GM21515 (cell line): Measurements from ENCODE around the gene SMIM24.

ENCODE experiments used
- ATAC-seq: cut with Tn5 transposase; IDR thresholded peaks from one replicate; pipeline ENCODE4 v1.9.1; 2021; ENCODE audit not compliant: unreplicated experiment

Gene SMIM24

GRCh38 chr19:3476830-3477229, 3.5 kb downstream of the SMIM24 start:
- ATAC-seq: no peak

DNA sequence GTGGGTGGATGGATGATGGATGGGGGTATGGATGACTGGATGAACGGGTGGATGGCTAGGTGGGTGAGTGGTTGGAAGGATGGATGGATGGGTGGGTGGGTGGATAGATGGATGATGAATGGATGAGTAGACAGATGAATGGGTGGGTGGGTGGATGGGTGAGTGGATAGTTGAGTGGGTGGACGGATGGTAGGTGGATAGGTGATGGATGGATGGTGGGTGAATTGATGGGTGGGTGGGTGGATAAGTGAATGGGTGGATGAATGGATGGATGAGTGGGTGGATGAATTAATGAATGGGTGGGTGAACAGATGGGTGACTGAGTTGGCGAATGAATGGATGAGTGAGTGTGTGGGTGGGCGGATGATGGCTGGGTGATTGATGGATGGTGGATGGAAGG, 4.9 kb downstream of the SMIM24 start:
- ATAC-seq: no peak

- no peak for ATAC-seq
These were observed 5.7 kb downstream of the SMIM24 start for GRCh38 chr19:3474614-3475013.

DNA sequence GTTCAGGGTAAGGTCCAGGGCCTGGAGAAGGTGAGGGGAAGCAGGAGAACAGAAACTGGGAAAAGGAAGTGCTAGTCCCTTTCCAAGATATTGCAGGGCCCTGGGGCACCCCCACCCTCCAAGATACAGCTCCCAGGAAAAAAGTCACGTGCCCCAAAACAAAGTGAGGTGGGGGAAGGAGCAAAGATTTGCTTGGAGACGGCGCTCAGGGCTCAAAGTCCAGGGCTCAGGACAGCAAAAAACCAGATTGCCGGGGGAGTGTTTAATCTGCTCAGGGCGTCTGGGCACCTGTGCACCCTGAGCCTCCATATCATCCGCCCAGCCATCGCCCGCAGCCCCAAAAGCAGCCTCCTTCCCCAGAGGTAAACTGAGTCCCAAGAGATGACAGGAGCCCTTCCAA, 6.3 kb downstream of the SMIM24 start:
- no peak for ATAC-seq

- no peak for ATAC-seq
These were observed 8.2 kb downstream of the SMIM24 start for GRCh38 chr19:3471954-3472655.

GRCh38 chr19:3470500-3471128, 9.7 kb downstream of the SMIM24 start:
- no peak for ATAC-seq

DNA sequence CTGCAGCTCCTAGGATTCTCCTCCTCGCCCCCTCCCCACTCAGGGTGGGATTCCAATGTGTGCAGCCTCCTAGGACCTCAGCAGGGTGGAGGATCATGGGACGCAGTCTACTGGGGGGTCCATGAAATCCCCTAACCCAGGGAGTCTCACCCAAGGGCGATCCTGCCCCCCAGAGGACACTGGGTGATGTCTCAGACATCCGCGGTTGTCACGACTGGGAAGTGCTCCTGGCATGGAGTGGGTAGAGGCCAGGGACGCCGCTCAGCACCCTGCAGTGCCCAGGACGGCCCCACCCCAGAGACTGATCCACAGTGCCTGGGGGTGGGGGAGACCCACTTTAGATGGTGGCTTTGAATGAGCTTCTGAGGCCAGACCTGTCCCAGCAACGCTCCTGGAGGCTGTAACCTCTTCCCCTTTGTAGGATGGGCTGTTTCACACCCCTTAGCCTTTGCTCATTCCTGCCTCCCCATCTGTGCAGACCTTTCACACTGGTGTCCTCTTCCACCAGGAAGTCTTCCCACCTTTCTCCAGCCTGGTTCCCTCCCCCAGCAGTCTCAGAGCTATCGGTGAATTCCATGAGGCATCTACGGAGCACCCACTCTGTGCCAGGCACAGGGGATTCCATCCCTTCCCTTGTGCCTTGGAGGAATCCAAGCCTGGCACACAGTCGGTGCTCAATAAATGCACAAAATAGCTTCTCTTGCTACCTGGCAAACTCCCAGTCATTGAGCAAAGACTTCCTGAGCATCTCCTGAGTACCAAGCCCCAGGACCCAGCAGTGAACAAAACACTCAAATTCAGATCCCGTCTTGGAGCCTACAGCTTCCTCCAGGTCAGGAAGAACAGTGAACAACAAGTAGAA, 10.5 kb downstream of the SMIM24 start:
- ATAC-seq: no peak

DNA sequence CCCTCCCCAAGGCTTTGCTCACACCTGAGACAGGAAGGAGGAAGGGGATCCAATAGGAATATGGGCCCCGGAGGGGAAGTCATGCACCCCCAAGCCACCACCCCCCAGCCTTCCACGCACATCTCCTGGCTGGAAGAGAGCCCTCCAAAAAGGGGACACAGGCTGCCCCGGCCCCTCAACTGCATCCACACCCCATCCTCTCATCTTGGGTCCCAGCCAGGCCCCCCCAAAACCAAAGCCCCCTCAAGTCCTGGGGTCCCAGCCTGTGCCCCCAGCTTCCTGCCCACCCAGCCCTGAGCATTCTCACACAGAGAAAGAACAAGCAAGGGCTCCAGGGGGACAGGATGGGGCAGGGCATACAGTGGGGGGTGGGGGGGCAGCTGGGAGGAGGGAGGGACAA, 12.1 kb downstream of the SMIM24 start:
- ATAC-seq: no peak

- no peak for ATAC-seq
These were observed 12.7 kb downstream of the SMIM24 start for GRCh38 chr19:3467437-3468198.

DNA sequence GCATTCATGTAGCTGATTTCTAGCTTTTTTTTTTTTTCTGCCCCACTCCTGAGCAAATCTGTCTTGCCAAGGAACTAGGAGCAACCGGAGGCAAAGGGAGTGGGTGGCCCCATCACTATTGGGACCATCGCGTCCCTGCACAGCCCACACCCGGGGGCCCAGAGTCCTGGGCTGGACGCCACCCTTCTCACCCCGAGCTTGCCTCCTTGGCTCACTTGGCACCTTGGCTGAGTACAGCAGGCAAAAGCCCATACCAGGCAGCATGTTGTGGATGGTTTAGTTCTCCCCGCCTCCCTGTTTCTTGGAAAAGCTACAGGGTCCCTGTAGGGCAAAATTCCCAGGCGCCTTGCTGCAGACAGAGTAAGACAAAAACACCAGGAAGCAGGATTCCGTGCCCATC, 13.7 kb downstream of the SMIM24 start:
- no peak for ATAC-seq

DNA sequence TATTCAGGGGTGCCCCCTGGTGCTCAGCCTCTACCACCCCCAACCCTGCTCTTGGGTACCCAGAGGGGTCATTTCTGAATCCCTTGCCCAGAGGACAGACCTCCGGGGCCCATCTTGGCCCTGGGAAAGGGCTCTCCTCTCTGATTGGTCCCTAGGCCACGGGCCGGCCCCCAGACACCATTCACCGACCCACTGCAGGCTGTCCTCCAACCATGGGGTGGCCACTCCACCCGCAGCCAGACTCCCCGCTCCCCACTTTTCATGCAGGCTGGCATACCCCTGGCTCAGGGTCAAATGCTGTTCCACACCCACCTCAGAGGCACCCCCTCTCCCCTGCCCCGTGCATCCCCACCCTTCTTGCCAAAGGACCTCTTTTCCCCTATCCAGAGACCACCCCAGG, 14.8 kb downstream of the SMIM24 start:
- ATAC-seq: no peak

DNA sequence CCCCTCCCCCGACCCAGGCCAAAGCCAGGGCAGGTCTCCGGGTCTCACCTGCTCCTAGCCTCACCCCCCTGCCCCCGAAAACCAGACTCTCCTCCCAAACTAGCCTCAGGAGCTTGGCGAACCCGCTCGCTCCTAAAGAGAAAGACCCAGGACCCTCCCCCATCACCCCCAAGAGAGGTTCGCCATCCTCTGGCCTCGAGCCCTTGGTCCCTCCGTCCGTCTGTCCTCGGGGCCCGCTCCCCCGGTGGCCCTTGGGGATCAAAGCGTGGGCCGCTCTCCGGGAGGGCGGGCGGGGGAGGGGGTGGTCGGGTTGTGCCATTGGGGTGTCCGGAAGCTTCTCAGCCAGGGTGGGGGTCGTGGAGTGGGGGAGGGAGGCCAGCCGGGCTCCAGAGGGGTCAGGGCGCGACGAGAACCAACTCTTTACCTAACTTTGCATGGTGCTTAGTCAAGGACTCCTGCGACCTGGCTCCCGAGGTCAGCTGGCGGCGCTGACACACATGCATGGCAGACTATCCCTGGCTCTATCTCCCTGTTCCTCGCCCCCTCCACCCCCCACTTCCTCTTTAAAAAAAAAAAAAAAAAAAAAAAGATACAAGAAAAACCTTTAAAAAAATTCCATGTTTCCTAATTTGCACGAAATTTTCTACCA, 15.6 kb downstream of the SMIM24 start:
- ATAC-seq: no peak

GRCh38 chr19:3463714-3464586, 16.4 kb downstream of the SMIM24 start:
- ATAC-seq: no peak

DNA sequence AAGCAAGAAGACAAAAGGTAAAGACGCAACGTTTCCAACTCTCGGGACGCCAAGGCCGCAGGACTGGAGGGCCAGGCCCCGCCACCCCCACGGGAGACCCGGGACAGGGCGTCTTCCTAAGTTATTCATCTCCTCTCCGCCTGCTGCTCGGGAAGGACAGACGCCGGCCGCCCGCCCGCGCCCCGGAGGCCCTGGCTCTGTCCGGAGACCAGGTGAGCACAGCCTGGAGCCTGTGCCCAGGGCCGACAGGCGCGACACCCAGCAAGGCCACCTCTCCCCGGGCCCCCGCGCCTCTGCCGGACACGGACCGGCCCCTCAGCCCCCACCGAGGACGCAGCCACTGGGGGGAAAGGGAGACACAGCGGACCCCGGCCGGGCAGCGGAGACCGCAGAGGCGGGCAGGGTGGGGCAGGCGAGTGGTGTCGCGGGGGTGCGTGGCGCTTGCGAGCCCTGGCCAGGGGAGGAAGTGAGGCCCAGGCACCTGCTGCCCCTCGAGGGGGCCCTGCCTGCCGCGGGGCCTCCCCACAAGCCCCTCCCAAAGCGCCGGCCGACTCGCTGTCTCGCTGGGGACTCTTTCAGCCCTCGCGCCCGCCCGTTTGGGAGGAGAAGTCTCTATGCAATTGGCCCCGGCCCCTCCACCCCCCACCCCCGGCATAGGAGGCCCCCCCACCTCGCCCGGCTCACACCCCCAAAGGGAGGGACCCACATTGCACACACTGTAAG, 17.2 kb downstream of the SMIM24 start:
- ATAC-seq: no peak

GRCh38 chr19:3459965-3460582, 20.3 kb downstream of the SMIM24 start:
- no peak for ATAC-seq

DNA sequence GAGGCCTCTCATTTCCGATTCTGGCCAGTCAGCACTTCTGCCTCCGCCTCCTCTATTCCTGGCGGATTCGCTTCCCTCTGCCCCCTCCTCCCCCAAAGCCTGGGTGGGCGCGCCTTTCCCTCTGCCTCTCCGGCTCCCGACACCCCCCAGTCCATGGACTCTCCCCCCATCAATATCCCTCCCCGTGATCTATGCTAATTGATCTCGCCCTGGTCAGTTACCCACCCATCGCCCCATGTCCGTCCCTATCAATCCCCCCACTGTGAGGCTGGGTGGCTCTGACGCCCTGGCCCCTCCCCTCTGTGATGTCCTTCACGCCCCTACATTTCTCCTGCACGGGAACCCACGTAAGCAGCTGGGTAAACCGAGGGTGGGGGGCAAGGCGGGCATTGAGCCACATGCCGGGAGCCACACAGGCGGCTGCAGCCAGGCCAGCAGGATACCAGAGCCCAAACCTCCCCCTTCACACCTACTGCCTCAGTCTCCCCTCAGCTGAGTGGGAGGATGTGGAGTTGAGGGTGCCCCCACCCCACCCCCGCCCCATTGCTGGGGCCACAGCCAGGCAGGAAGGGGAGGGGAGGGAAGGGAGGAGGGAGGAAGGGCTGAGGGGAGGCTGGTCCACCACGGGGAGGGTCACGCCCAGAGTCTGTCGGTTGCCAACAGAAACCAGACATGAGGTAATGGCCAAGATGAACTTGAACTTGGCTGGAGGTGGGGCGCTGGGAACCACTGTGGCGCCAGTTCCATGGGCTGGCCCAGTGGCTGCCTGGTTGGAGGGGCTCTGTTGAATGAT, 21.0 kb downstream of the SMIM24 start:
- no peak for ATAC-seq

- ATAC-seq: no peak
These were observed 21.9 kb downstream of the SMIM24 start for GRCh38 chr19:3458229-3459088.
